RWPE1 (cell line): ENCODE data around the gene SMPX.
"Not testable (repeated sequence)": the region's sequence is repeated elsewhere in the genome, so short reads cannot be mapped to it uniquely, and the experiment has no call there.

Experiments used
- CTCF ChIA-PET: fragments of 350-600 bp; sonication (Branson Sonifier 250); formaldehyde crosslinking; extraction: SDS; loops from one replicate; lab custom pipeline; 2021; lab: Yijun Ruan, JAX
- POLR2A ChIA-PET: fragments of 400-600 bp; formaldehyde crosslinking; extraction: SDS; loops from one replicate; lab custom pipeline; 2020; ENCODE audit warnings: antibody characterized with exemption; ENCODE audit not compliant: low non-redundant PET; lab: Yijun Ruan, JAX
- DNase-seq: peaks from one replicate; pipeline ENCODE4 v3.0.0; 2012; ENCODE audit warnings: low spot score
- H3K27ac ChIP-seq: fragments of 450-650 bp; 2 replicates; pipeline ENCODE4 v1.5.1; 2017
- CTCF ChIP-seq: fragments of 450-650 bp; conservative IDR thresholded peaks from 2 replicates; pipeline ENCODE4 v1.5.1; 2017; ENCODE audit warnings: low read depth, mild to moderate bottlenecking

SMPX gene

GRCh38 chrX:21798677-21799219 lies 40.8 kb upstream of the SMPX start:
- no peak overlapping the region for H3K27ac ChIP-seq
- TF ChIP-seq CTCF, result no peak
- ChIA-PET CTCF (no interaction called here), POLR2A (no interaction called here)
- peak; percentile 59 for DNase-seq

- no peak overlapping the region for H3K27ac ChIP-seq
- TF ChIP-seq CTCF, result no peak
- ChIA-PET POLR2A (no interaction called here), CTCF (no interaction called here)
- no peak for DNase-seq
Measured at GRCh38 chrX:21781976-21782375, 24.1 kb upstream of the SMPX start.

- ChIA-PET CTCF (no interaction called here), POLR2A (no interaction called here)
- DNase-seq, result no peak
- no peak overlapping the region for H3K27ac ChIP-seq
- TF ChIP-seq CTCF, result no peak
Measured at GRCh38 chrX:21781525-21781924, 23.6 kb upstream of the SMPX start.

- CTCF ChIA-PET, result interaction anchor here (0.6 kb wide), 1 partner anchor 1349 kb away, joined by 4 read pairs; no protein-coding TSS in a partner anchor
- TF ChIP-seq CTCF, result no peak
Measured at GRCh38 chrX:21779095-21779494, 21.2 kb upstream of the SMPX start.

GRCh38 chrX:21778236-21778635 lies 20.3 kb upstream of the SMPX start:
- TF ChIP-seq CTCF, result no peak
- POLR2A ChIA-PET, result no interaction called here
- CTCF ChIA-PET, result no interaction called here
- H3K27ac ChIP-seq, result no peak overlapping the region
- DNase-seq, result no peak

More at GRCh38 chrX:21779095-21779494, 21.2 kb upstream of the SMPX start:
- no peak for DNase-seq
- POLR2A ChIA-PET, result no interaction called here
- no peak overlapping the region for H3K27ac ChIP-seq

- DNase-seq, POLR2A ChIA-PET, H3K27ac ChIP-seq, CTCF ChIA-PET: not testable (repeated sequence)
Measured at GRCh38 chrX:21775128-21775527, 17.2 kb upstream of the SMPX start.

GRCh38 chrX:21773036-21773435 lies 15.1 kb upstream of the SMPX start:
- POLR2A ChIA-PET, CTCF ChIA-PET, DNase-seq, H3K27ac ChIP-seq: not testable (repeated sequence)
